Measurements from ENCODE around the gene TADA3. TPM values are rescaled to one million over a fixed set of nuclear protein-coding genes. Genes with fewer than 3 reads are reported as not detected.

The TADA3 gene
- total RNA-seq, 2 experiments from 2014 or later, result 51.6 to 58.5 TPM

GRCh38 chr3:9786209-9786739, 6.0 kb downstream of the TADA3 start:
- ChIA-PET POLR2A (no interaction called here), CTCF (ENCODE audit: unreplicated experiment) (no interaction called here)
- Histone ChIP-seq H3K36me3 (ENCODE audit: insufficient read depth, low read length) (peaks cover 74% of the 10 kb centered on the region), H3K4me2 (ENCODE audit: low read length) (no peak overlapping the region), H3K4me1 (ENCODE audit: insufficient read depth, low read length, poor library complexity, severe bottlenecking) (peaks cover 31% of the 10 kb centered on the region), H4K20me1 (ENCODE audit: insufficient read depth, low read length) (no peaks in the 10 kb centered on the region), H3K9me2 (ENCODE audit: insufficient read depth, low read length) (no peaks in the 10 kb centered on the region), H2AFZ (ENCODE audit: low read length) (no peak overlapping the region), H3K4me3 (ENCODE audit: low read depth, low read length, poor library complexity, severe bottlenecking) (no peak overlapping the region), H3K79me2 (ENCODE audit: insufficient read depth, low read depth, low read length) (peaks cover 5% of the 10 kb centered on the region; the same call in 1 of the 2 replicates), H3K9me3 (ENCODE audit: low read length) (no peaks in the 10 kb centered on the region), H3K27ac (ENCODE audit: low read depth, low read length, poor library complexity, severe bottlenecking) (no peak overlapping the region)
- DNase-seq (ENCODE audit: low spot score), result no peak
- no TSS peak for BruUV-seq (replicated peaks)
- intact Hi-C loops (cut with micrococcal nuclease; ENCODE audit: unreplicated experiment), result no loop called here
- TF ChIP-seq EZH2phosphoT487 (IDR thresholded peaks at IDR 0.05; ENCODE audit: borderline replicate concordance, low read depth, low read length) (no peak), CTCF (conservative IDR thresholded peaks at IDR 0.05; ENCODE audit: low read length) (no peak)

GRCh38 chr3:9785602-9786001, 6.7 kb downstream of the TADA3 start:
- H3K9me2 ChIP-seq (ENCODE audit: insufficient read depth, low read length), result no peaks in the 10 kb centered on the region
- intact Hi-C loops (cut with micrococcal nuclease; ENCODE audit: unreplicated experiment), result no loop called here
- no peak overlapping the region for H3K4me2 ChIP-seq (ENCODE audit: low read length)
- no peak for TF ChIP-seq CTCF (conservative IDR thresholded peaks at IDR 0.05; ENCODE audit: low read length)
- TF ChIP-seq EZH2phosphoT487 (IDR thresholded peaks at IDR 0.05; ENCODE audit: borderline replicate concordance, low read depth, low read length), result no peak
- H2AFZ ChIP-seq (ENCODE audit: low read length), result no peak overlapping the region
- H3K4me3 ChIP-seq (ENCODE audit: low read depth, low read length, poor library complexity, severe bottlenecking), result no peak overlapping the region
- no peaks in the 10 kb centered on the region for H3K9me3 ChIP-seq (ENCODE audit: low read length)
- peaks cover 75% of the 10 kb centered on the region for H3K36me3 ChIP-seq (ENCODE audit: insufficient read depth, low read length)
- no TSS peak for BruUV-seq (replicated peaks)
- H3K27ac ChIP-seq (ENCODE audit: low read depth, low read length, poor library complexity, severe bottlenecking), result no peak overlapping the region
- DNase-seq (ENCODE audit: low spot score), result no peak
- ChIA-PET CTCF (ENCODE audit: unreplicated experiment) (no interaction called here), POLR2A (no interaction called here)
- H3K4me1 ChIP-seq (ENCODE audit: insufficient read depth, low read length, poor library complexity, severe bottlenecking), result peaks cover 31% of the 10 kb centered on the region
- H4K20me1 ChIP-seq (ENCODE audit: insufficient read depth, low read length), result no peaks in the 10 kb centered on the region
- no peaks in the 10 kb centered on the region for H3K79me2 ChIP-seq (ENCODE audit: insufficient read depth, low read depth, low read length)

GRCh38 chr3:9784965-9785364, 7.3 kb downstream of the TADA3 start:
- Histone ChIP-seq H4K20me1 (ENCODE audit: insufficient read depth, low read length) (no peaks in the 10 kb centered on the region), H3K4me1 (ENCODE audit: insufficient read depth, low read length, poor library complexity, severe bottlenecking) (peaks cover 32% of the 10 kb centered on the region), H3K9me3 (ENCODE audit: low read length) (no peaks in the 10 kb centered on the region), H3K27ac (ENCODE audit: low read depth, low read length, poor library complexity, severe bottlenecking) (no peak overlapping the region), H3K4me3 (ENCODE audit: low read depth, low read length, poor library complexity, severe bottlenecking) (no peak overlapping the region), H2AFZ (ENCODE audit: low read length) (no peak overlapping the region), H3K9me2 (ENCODE audit: insufficient read depth, low read length) (no peaks in the 10 kb centered on the region), H3K36me3 (ENCODE audit: insufficient read depth, low read length) (peaks cover 73% of the 10 kb centered on the region), H3K4me2 (ENCODE audit: low read length) (no peak overlapping the region), H3K79me2 (ENCODE audit: insufficient read depth, low read depth, low read length) (no peaks in the 10 kb centered on the region)
- POLR2A ChIA-PET, result interaction anchor here (0.6 kb wide), 1 partner anchor 98 kb away, joined by 3 read pairs; no protein-coding TSS in a partner anchor
- no peak for DNase-seq (ENCODE audit: low spot score)
- intact Hi-C loops (cut with micrococcal nuclease; ENCODE audit: unreplicated experiment), result no loop called here
- BruUV-seq (replicated peaks), result no TSS peak
- TF ChIP-seq EZH2phosphoT487 (IDR thresholded peaks at IDR 0.05; ENCODE audit: borderline replicate concordance, low read depth, low read length) (no peak), CTCF (conservative IDR thresholded peaks at IDR 0.05; ENCODE audit: low read length) (no peak)
- CTCF ChIA-PET (ENCODE audit: unreplicated experiment), result no interaction called here
